HG02870 (cell line): ENCODE data around the gene TCN2.
"Not testable (repeated sequence)": the region's sequence is repeated elsewhere in the genome, so short reads cannot be mapped to it uniquely, and the experiment has no call there.

Source experiments
- ATAC-seq: cut with Tn5 transposase; IDR thresholded peaks from one replicate; pipeline ENCODE4 v1.9.1; 2021; ENCODE audit warnings: mild to moderate bottlenecking, moderate library complexity; ENCODE audit not compliant: unreplicated experiment

TCN2 gene

DNA sequence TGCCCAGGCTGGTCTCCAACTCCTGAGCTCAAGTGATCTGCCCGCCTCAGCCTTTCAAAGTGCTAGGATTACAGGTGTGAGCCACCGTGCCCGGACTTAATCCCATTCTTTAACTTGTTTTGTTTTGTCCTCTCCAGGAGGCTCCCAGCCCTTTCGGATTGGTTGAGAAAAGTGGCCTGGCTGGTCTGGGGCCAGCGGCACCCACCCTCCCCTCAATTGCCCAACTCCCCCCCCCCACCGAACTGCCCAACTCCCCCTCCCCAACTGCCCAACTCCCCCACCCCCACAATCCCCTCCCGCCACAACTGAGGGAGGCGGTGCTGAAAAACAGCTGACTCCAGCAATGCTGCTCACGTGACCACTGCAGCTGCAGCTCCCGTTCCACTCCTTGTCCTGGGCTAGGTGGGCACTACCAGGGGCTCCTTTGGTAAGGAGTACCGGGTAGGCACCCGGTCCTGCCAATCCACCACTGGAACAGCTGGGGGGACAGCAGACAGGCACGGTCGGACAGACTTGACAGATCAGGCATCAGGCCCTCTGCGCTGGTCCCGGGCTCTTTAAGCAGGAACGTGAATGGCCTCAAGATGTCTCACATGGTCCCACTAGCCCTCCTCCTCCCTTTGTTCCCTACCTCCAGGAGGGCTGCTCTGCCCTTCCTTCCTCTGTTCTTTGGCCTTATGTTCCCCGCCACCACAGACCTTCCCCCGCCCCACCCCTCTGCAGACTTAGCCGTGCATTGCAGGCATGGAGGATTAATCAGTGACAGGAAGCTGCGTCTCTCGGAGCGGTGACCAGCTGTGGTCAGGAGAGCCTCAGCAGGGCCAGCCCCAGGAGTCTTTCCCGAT lies at the start of gene TCN2:
TSS of gene TCN2 (plus strand) at position 720 of the 845 bp plus-strand sequence. CDS start 158 bp downstream, outside the sequence.
- ATAC-seq = no peak

DNA sequence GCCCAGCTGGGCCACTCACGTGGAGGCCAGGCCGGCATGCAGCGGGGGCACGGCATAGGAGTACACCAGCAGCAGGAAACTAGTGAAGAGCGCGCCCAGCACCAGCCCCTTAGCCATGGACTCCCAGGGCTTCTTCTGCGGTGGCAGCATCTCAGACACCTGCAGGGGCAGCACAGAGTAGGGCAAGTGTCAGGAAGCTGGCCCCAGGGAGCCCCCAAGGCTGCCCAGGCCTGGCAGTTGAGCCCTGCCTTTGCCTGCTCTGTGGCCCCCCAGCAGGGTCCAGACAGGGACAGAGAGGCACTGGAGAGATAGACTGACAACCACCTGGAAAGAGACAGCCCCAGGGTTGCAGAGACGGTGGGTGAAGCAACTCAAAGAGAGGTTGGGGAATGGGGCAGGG lies 49.7 kb upstream of the TCN2 start:
- ATAC-seq = no peak

DNA sequence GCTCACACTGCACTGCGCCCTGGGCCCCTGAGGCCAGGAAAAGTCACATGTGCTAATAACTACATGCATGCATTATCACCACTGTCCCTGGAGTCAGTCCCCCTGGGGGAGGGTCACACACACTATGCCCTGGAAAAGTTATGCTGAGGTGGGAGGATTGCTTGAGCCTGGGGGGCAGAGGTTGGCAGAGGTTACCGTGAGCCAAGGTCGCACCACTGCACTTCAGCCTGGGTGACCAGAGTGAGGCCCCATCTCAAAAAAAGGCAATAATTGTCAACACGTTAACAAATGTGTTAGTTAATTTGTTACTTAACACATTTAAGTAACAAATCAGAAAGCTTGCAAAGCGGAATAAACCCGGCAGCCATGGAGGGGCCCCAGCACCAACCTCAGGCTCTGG lies 47.1 kb upstream of the TCN2 start:
- no peak for ATAC-seq

DNA sequence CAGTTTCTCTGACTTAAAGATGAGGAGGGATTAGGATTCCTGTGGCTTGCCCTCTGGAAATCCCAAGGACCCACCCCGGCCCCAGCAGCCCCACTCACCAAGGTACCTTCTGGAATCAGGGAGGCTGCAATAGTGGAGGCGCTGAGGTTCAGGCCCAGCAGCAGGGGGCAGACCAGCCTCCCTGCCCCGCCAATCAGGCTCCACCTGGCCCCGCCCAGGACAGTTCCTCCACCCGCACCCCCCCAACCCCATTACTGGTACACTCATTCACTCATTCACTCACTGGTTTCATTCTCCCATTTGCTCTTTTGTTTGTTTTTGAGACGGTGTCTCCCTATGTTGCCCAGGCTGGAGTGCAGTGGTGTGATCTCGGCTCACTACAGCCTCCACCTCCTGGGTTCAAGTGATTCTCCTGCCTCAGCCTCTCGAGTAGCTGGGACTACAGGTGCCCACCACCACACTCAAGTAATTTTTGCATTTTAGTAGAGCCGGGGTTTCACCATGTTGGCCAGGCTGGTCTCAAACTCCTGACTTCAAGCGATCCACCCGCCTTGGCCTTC lies 46.3 kb upstream of the TCN2 start:
- ATAC-seq = not testable (repeated sequence)

DNA sequence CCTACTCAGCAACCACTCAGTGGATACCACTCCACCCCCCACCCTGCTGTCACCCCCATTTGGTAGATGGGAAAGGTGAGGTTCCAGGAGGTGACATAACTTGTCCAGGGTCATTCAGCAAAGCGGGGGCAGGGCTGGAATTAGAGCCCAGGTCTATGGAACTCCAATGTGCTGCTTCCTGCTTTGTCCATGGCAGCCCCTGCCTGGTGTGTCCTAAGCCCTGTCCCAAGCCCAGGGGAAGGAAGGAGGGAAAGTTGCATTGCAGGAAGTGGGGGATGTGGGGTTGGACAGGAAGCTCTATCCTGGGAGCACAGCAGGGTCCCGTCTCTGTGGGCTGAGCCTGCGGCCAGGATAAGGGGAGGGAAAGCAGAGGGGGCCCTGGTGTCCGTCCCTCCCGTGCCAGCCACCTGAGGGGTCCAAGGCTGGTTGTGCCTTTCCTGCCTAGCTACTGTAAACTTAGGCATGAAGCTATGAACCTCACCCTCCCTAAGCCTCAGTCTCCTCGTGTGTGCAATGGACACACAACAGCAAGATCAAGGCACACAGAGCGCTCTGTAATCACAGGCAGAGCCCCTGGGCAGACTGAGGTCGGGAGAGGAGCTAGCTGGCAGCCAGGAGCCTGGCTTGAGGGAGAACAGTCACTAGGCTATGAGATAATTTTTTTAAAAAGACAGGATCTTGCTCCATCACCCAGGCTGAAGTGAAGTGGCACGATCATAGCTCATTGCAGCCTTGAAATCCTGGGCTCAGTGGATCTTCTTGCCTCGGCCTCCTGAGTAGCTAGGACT lies 45.4 kb upstream of the TCN2 start:
- ATAC-seq = no peak

DNA sequence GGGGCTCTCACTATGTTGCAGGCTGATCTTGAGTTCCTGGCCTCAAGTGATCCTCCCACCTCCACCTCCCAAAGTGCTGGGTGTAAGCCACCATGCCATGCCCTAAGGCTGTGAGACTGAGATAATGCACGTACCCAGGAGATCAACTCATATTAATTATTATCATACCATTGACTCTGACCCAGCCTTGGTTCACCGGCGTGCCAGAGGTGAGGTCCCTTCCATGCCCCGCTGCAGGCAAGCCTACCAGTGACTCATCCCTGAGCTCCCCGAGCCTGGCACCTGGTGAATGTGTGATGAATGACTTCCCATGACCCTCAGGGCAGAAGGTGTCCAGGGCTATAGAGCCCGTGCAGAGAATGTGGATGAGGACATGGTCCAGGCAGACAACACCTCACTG lies 44.6 kb upstream of the TCN2 start:
- ATAC-seq = no peak

DNA sequence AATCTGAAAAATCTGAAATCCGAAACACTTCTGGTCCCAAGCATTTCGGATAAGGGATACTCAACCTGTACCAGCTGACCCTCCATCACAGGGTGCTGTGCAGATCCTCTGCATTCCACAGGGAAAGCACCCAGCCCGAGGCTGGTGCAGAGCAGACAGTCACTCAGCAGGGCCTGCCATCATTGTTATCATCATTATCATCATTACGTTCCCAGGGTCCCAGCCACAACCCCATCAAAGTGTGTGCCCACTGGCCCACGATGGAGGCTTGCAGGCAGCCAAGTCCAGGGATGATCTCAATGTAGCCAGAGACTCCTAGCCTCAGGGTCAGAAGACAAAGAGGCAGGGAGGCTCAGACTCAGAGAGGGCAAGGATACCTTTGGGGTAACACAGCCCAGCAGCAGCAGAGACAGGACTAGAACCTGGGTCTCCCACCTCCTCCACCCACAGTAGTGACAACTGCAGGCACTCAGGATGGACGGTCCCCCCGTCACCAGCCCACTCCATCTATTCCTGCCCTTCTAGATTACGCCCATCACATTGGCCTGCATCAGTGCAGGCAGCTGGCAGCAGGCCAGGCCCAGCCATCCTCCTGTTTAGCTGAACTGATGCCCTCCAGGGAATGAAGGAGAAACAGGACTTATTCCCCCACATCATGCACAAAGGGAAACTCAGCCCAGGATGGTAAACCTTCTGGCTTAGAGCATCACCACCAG lies 42.8 kb upstream of the TCN2 start:
- ATAC-seq = no peak

DNA sequence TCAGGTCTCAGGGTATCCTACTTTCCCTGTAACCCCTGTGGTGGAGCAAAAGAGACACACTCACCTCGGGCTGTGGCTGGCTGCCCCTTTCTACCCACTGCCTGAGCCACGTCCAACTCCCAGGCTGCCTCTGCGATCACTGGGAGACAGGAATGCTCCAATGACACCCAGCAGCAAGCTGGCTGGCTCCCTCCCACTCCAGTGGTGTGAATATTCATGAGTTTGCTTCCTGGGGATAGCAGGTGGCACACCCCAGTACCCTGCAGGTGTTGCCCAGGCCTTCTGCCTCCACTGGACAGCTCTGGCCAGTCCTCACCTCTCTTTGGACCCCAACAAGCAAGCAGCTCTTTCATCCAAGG lies 42.2 kb upstream of the TCN2 start:
- ATAC-seq = no peak

DNA sequence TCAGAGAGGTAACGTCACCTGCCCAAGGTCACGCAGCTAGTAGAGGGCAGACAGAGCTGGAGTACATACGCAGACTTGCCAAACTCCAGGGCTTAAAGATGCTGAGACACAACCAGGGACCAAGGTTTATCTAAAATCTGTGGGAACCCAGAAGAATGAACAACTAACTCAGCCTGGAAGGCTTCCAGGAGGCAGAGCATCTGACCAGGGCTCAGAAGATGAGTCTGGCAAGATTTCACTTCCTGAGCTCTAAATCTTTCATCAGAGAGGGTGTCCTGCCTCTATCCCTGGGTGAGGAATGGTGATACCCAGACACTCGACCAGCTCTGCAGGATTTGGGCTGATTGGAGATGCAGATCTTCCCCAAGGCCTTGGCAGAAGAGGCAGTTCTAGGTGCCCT lies 41.6 kb upstream of the TCN2 start:
- no peak for ATAC-seq

DNA sequence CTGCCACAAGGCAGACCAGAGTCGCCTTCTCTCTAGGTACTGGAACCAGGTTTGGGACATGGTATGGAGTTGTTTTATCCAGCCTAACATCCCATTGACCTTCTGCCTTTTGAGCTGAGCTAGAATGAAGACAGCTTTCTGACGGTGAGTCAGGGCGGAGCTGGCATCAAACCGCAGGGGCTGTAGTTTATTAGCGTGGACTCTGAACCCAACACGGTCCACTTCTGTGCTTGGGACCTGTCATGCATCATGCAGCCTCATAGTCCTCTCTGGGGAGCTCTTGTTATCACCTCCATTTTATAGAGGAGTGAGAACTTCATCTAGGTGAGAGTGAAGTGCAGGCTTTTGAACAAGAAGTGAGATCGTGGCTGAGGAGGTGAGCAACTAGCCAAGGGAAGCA lies 40.8 kb upstream of the TCN2 start:
- ATAC-seq = no peak

DNA sequence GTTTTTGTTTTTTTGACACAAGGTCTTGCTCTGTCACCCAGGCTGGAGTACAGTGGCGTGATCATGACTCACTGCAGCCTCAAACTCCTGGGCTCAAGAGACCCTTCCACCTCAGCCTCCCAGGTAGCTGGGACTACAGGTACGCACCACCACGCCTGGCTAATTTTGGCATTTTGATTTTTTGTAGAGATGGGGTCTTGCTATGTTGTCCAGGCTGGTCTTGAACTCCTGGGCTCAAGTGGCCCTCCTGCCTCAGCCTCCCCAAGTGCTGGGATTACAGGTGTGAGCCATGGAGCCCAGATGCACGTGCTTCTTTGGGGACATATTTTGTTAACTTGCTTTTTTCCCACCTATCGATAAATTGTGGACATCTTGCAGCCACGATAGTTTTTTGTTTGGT lies 39.7 kb upstream of the TCN2 start:
- not testable (repeated sequence) for ATAC-seq

DNA sequence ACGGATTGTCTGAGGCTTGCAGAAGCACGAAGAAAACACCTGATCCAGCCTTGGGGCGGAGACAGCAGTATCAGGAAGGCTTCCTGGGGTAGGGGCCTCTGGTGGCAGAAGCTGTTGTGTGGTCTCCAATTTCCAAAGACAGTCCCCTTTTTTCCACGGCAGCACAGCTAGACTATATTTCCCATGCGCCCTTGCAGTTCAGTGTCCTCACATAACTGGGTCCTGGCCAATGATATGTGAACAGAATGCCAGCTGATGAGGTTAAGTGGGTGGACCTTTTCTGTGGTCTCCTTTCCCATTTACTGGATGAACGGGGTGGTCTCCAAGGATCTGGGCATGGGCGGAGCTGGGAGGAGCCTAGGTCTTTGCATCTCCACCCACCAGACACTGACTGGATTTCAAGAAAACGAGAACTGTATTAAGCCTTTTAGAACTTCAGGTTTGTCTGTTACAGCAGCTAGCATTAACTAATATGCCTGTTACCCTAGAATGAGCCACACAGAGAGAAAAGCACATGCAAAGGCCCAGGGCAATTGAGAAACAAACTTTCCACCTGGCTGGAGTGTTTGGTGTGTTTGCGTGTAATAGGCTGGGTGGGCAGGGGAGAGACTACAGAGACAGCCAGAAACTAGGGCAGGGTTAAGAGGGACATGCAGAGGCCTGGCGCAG lies 38.7 kb upstream of the TCN2 start:
- ATAC-seq = no peak

DNA sequence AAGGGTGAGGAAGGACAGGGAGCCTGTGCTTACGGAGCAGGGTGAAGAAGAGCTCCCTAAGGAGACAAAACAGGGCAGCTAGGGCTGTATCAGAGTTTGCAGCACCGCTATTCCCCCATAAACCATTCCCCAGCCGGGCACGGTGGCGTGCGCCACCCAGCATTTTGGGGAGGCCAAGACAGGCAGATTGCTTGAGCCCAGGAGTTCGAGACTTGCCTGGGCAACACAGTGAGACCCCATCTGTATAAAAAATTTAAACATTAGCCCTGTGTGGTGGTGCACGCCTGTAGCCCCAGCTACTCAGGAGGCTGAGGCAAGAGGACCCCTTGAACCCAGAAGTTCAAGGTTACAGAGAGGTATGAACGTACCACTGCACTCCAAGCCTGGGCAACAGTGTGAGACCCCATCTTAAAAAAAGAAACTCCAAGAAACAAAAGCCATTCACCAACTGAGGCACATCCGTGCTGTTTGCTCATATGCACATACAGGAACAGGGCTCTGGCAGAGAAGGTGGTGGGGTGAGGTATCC lies 37.2 kb upstream of the TCN2 start:
- no peak for ATAC-seq

DNA sequence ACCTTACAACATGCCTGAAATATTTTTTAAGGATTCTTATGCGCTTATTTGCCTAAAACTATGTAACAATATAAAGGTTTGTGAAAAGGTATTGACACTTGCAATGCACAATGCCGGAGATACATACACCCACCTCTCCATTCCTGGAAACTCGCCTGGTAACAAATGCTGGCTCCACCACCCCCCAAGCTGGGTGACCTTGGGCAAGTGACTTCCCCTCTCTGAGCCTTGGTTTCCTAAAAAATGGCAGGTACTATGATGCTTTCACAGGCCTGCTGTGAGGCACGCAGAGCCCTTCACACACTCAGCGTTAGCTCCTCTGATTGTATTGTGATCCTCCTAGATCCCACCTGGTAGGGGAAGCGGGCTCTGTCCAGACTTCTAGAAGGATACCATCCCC lies 34.8 kb upstream of the TCN2 start:
- ATAC-seq = no peak

DNA sequence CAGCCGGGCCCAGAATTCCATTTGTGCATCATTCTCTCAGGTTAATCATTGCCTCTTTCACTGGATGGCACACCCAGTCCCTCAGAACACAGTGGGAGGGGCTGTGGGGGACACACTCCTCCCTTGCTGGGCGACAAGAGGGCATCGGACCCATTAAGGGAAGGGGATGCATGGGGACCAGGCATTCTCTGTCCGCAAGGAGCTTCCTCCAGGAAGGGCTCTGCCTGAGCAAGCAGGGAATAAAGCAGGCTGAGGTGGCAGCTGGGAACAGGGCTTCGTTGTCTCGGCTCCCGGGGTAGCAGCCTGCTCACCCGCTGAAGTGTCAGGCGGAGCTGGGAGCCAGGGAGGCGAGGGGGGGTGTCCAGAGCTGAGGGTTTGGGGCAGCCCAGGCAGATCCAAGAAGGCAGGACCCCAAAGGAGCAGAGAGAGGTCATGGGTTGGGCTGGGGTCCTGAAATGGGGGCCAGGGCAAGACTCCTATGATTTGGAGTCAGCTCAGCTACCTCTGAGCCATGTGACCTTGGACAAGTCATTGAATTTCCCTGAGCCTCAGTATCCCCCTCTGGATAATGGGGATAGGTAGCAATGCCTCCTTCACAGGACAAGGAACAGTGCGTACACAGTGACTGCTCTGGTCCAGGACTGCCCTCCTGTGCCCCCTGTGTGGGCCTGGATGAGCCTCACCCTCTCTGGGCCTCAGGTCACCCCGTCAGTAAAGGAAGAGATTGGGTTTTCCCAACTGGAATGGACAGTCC lies 34.0 kb upstream of the TCN2 start:
- no peak for ATAC-seq

DNA sequence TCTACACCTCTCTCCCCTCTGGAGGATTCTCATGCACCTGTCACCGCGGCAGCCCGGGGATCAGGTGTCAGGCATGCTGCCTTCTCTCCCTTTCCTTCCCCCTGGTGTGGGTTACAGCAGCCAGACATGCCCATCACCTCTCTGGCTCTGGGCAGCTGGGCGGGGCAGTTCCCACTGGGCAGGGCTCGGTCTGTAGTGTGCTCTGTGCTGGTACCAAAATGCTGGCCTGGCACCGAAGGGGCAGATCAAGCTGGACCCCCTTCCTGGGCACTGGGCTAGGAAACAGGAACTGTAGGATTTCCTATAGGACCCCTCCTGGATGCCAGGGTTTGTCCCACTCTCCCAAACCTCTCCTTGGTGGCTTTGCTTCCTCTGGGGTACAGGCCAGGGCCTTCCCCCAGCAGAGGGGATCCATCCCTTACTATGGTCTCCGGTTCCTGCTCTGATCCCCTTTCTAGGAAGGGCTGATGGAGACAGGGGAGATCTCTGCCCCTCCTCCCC lies 33.3 kb upstream of the TCN2 start:
- ATAC-seq = no peak

DNA sequence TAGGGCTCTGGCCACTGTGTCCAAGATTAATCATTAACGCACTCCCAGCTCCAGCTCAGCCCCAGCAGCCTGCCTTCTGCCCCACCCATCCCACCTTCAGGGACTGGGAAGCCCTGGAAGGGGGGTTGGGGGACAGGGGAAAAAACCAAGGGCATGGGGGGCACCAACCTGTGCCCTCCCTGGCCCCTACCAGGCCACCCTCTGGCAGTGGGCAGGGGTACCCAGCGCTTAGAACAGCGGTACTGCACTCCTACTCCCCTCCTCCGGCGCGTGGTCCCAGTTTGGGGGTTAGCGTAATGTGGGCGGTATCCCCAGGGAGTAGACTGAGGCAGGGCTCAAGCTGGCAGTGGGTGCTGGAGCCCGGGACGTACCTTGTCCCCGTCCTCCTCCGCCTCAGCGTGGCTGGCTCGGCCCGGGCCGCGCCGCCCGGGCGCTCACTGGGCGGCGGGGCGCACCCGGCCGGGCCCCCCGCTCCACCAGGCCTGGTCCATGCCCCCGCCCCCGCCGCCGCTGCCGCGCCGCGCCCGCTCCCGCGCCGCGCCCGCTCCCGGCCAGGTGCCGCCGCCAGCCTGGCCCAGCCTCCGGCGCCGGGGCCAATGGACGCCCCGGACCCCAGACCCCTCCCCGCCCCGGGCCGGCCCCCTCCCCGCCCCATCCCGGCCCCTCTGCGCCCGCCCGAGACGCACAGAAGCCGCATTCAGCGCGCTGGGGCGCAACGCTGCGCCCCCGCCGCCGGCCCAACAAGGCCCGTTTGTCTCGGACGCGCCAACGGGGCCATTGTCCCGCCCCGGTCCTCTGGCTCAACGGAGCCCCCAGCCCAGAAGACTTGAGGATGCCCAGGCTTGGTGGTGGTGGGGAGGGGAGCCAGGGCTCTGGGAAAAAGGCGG lies 32.6 kb upstream of the TCN2 start, which contains the start of gene GAL3ST1:
TSS of gene GAL3ST1 (minus strand) at position 571 of the 887 bp plus-strand sequence. CDS start 17,273 bp downstream, outside the sequence.
- no peak for ATAC-seq

DNA sequence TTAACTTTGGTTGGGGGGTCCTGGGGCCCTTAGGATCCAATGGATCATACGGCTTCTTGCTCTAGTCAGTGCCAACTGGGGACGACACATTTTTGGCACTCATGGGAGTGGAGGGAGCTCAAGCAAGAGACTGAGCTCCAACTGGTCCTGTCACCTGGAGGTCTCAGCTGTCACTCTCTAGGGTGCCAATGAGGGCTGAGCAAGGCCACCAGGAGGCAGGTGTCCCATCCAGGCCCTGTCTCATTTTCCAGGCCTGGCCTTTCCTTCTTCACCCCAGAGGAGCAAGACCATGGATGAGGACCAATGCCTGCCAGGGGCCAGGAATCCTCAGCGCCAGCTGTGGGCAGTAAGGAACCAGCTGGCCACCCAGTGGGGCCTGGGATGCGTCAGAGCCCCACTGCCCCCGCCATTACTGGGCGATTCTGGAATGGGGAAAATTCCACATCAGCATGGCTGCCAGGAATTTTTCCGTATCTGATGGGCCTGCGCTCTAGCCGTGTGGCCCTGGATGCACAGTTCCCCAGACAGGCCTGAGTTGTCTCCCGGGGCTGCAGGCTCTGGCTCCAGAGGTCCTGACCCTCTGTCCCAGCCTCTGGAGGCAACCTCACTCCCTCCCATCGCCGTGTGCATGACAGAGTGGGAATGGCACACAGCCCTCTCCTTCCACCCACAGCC lies 31.8 kb upstream of the TCN2 start:
- no peak for ATAC-seq
